Hepatic stellate cell (primary cell): ENCODE data around the gene TMEM108.

Experiments
- DNase-seq: peaks from one replicate; pipeline ENCODE4 v3.0.0; 2011; ENCODE audit warnings: low spot score

Gene TMEM108

GRCh38 chr3:133424937-133425869 lies 387.0 kb downstream of the TMEM108 start:
- DNase-seq, result no peak

- no peak for DNase-seq
These were observed 387.7 kb downstream of the TMEM108 start for GRCh38 chr3:133425898-133426297.

GRCh38 chr3:133426721-133427120 lies 388.5 kb downstream of the TMEM108 start:
- peak; percentile 63 for DNase-seq

GRCh38 chr3:133428552-133428951 lies 390.4 kb downstream of the TMEM108 start:
- DNase-seq, result no peak

GRCh38 chr3:133429063-133429462 lies 390.9 kb downstream of the TMEM108 start:
- DNase-seq, result no peak

GRCh38 chr3:133439563-133439962 lies 401.4 kb downstream of the TMEM108 start:
- DNase-seq, result no peak

- DNase-seq, result no peak
These were observed 402.5 kb downstream of the TMEM108 start for GRCh38 chr3:133440652-133441051.

GRCh38 chr3:133441867-133442270 lies 403.7 kb downstream of the TMEM108 start:
- DNase-seq, result no peak

- no peak for DNase-seq
These were observed 404.3 kb downstream of the TMEM108 start for GRCh38 chr3:133442518-133442917.

GRCh38 chr3:133443649-133444422 lies 405.6 kb downstream of the TMEM108 start:
- no peak for DNase-seq

- DNase-seq, result no peak
These were observed 406.2 kb downstream of the TMEM108 start for GRCh38 chr3:133444423-133444774.

- DNase-seq, result no peak
These were observed 406.9 kb downstream of the TMEM108 start for GRCh38 chr3:133445108-133445507.
